Naive B cell (primary cell): ENCODE results near the gene SYNE2. TPM values are rescaled to one million over a fixed set of nuclear protein-coding genes. Genes with fewer than 3 reads are reported as not detected.
A peak's percentile ranks its signal among the peaks of the same experiment; 100 is the strongest.
"Not testable (repeated sequence)": the region's sequence is repeated elsewhere in the genome, so short reads cannot be mapped to it uniquely, and the experiment has no call there.

Experiments used
- ATAC-seq, 2 donors: fragments of 150-1000 bp; cut with Tn5 transposase; 2 replicates each; pipeline ENCODE4 v1.10.0; 2021; ENCODE audit warnings: low read depth in 2 of 2, mild to moderate bottlenecking in 2 of 2, moderate library complexity in 2 of 2
- DNase-seq: peaks from one replicate; pipeline ENCODE4 v3.0.0; 2022
- H3K27ac Mint-ChIP-seq, 6 donors: one replicate each; pipeline ENCODE4 v1.8.0; 2020 to 2022; ENCODE audit warnings: mild to moderate bottlenecking in 6 of 6, mixed read lengths in 6 of 6, moderate library complexity in 5 of 6, inconsistent platforms in 2 of 6
- H3K27me3 Mint-ChIP-seq, 3 donors: one replicate each; pipeline ENCODE4 v1.8.0; 2021 to 2022; ENCODE audit warnings: mixed read lengths in 3 of 3, mild to moderate bottlenecking in 1 of 3
- H3K36me3 Mint-ChIP-seq, 2 donors: one replicate each; pipeline ENCODE4 v1.8.0; 2020 to 2022; ENCODE audit warnings: mixed read lengths in 2 of 2, inconsistent platforms in 1 of 2, mild to moderate bottlenecking in 1 of 2
- H3K4me1 Mint-ChIP-seq, 3 donors: one replicate each; pipeline ENCODE4 v1.8.0; 2020 to 2022; ENCODE audit warnings: mixed read lengths in 3 of 3, inconsistent platforms in 1 of 3, mild to moderate bottlenecking in 1 of 3, moderate library complexity in 1 of 3
- H3K4me3 Mint-ChIP-seq, 8 donors: one replicate each; pipeline ENCODE4 v1.8.0; 2020 to 2022; ENCODE audit warnings: mild to moderate bottlenecking in 8 of 8, mixed read lengths in 8 of 8, moderate library complexity in 8 of 8, inconsistent platforms in 2 of 8
- H3K9me3 Mint-ChIP-seq, 7 donors: one replicate each; pipeline ENCODE4 v1.8.0; 2020 to 2022; ENCODE audit warnings: mixed read lengths in 7 of 7, mild to moderate bottlenecking in 5 of 7, inconsistent platforms in 2 of 7, moderate library complexity in 1 of 7
- polyA plus RNA-seq, 6 donors: library from polyadenylated mRNA; unstranded; fragments of 300-500 nt; fragmentation: Illumina TruSeq; gene quantifications; one replicate each; pipeline ENCODE4 v1.2.3, GENCODE V29; 2021; ENCODE audit warnings: low read depth in 6 of 6

SYNE2 gene
- polyA plus RNA-seq, 6 donors from 2014 or later: 12.0 to 24.8 (median 19.0) TPM

DNA sequence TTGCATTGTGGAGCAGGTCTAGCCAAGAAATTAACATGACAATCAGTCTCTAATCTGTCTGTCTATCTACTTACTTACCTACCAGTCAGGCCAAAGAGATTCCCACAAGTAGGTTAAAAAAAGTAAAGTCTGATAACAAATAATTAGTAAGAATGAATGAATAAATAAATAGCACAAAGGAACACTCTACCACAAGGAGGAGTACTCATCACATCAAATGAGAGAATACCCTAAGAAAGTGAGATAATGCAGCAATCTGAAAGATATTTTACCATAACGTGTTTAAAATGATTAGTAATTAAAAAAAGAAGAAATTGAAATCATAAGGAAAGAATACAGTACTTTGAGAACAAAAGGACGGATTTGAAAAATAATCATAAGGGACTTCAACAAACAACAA lies 187.2 kb downstream of the SYNE2 start:
- DNase-seq (no peak), ATAC-seq (no peak)
- no peak overlapping the region for H3K4me3 Mint-ChIP-seq
- H3K9me3 Mint-ChIP-seq: peaks cover 5 to 15% (median 8%) of the 10 kb centered on the region in 7 donors
- H3K4me1 Mint-ChIP-seq: no peaks in the 10 kb centered on the region
- H3K27ac Mint-ChIP-seq: no peak overlapping the region
- no peaks in the 10 kb centered on the region for H3K27me3 Mint-ChIP-seq
- peaks cover 10 to 11% of the 10 kb centered on the region in 2 donors for H3K36me3 Mint-ChIP-seq

DNA sequence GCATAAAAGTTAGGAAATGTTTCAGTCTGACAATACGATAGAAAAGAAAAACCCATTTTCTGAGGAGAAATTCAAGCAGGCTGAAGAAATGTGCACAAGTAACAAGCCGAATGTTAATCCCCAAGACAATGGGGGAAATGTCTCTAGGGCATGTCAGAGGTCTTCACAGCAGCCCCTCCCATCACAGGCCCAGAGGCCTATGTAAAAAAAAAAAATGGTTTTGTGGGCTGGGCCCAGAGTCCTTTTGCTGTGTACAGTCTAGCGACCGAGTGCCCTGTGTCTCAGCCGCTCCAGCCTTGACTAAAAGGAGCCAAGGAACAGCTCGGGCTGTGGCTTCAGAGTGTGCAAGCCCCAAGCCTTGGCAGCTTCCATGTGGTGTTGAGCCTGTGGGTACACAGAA lies 190.5 kb downstream of the SYNE2 start:
- not testable (repeated sequence) for ATAC-seq, DNase-seq, H3K4me1 Mint-ChIP-seq, H3K27me3 Mint-ChIP-seq, H3K4me3 Mint-ChIP-seq
- H3K36me3 Mint-ChIP-seq: peaks cover 4 to 11% of the 10 kb centered on the region in 2 donors
- H3K27ac Mint-ChIP-seq: peak overlapping the region in 2 of 6 donors; percentile 8 to 17
- H3K9me3 Mint-ChIP-seq: peaks cover 5 to 15% (median 8%) of the 10 kb centered on the region in 7 donors

DNA sequence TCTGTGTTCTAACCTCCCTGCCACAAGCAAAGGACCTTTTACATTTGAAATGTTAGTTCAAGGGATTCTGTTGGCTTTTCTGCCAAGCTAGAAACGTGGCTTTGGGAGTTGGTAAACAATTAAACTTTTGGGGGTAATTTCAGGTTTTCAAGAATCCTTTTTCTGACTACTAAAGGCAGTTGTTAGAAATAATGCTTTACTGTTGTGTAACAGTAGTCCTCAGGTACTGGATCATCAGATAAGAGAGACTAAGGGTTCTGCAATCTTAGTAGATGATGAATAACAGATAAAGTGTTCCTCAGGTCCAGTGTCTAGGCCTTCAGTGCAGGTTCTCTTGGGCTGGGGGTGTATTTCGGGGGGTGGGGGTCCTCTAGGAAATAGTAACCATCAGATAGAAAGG lies 192.3 kb downstream of the SYNE2 start:
- Mint-ChIP-seq H3K27me3 (no peaks in the 10 kb centered on the region), H3K4me3 (no peak overlapping the region), H3K4me1 (no peaks in the 10 kb centered on the region), H3K36me3 (peaks cover 4 to 11% of the 10 kb centered on the region in 2 donors), H3K9me3 (peaks cover 5 to 15% (median 8%) of the 10 kb centered on the region in 7 donors), H3K27ac (no peak overlapping the region)
- no peak for ATAC-seq
- DNase-seq: no peak

DNA sequence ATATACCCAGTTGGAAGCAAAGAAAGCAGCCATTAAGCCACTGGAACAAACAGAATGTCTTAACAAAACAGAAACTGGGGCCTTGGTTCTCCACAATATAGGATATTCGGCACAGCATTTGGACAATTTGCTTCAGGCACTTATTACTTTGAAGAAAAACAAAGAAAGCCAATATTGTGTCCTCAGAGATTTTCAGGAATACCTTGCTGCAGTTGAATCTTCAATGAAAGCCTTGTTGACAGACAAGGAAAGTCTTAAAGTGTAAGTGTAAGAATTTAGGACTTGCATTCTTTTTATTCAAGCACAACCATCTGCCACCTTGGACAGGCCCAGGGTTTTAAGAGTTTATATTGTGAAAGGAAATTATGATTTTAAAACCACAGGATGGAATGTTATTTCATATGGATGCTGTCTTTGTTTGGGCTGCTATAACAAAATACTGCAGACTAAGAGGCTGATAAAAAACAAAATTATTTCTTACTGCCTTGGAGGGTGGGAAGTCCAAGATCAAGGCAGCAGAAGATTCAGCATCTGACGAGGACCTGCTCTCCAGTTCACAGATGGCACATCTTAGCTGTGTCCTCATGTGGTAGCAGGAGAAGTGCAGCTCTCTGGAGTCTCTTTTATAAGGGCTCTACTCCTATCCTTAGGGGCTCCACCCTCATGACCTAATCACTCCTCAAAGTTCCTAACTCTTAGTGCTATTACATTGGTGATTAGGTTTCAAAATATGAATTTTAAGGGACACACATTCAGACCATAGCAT lies 197.0 kb downstream of the SYNE2 start:
- no peak for ATAC-seq
- Mint-ChIP-seq H3K4me3 (no peak overlapping the region), H3K27me3 (no peaks in the 10 kb centered on the region), H3K4me1 (no peaks in the 10 kb centered on the region), H3K9me3 (no peaks in the 10 kb centered on the region), H3K27ac (peak overlapping the region in 1 of 6 donors; percentile 19), H3K36me3 (peaks cover 0 to 6% of the 10 kb centered on the region in 2 donors)
- DNase-seq: no peak

DNA sequence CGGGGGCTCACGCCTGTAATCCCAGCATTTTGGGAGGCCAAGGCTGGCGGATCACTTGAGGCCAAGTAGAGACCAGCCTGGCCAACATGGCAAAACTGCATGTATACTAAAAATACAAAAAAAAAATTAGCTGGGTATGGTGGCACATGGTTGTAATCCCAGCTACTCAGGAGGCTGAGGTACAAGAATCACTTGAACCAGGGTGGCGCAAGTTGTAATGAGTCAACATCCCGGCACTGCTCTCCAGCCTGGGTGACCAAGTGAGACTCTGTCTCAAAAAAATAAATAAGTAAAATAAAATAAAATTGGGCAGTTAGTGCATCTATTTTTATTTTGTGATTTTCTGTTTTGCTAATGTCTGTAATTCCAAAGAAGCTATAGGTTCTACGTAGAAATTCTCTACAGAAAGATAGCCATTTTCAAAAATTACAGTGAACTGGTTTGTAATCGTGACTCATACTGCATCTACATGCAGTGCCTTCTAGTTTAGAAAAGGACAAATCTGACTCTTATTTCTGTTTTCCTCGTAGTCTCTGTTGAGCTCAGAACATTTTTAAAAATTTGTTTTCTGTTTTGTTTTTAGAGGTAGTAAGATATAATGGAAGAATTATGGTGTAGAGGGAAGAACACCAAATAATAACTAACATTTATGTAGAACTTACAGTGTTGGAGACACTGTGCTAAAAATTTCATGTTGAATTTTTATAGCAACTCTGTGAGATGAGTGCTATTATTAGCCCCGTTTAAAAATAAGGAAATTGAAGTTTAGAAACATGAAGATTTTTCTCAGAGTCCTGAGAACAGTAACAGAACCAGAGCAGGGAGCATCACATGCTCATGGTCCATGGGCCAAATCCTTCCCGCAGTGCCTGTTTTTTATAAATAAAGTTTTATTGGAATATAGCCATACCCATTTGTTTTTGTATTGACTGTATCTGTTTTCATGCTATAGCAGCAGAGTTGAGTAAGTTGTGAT lies 201.2 kb downstream of the SYNE2 start:
- no peak overlapping the region for H3K4me3 Mint-ChIP-seq
- H3K27ac Mint-ChIP-seq: no peak overlapping the region
- H3K4me1 Mint-ChIP-seq: no peaks in the 10 kb centered on the region
- DNase-seq: no peak
- no peaks in the 10 kb centered on the region for H3K27me3 Mint-ChIP-seq
- peaks cover 6 to 10% of the 10 kb centered on the region in 2 donors for H3K36me3 Mint-ChIP-seq
- no peak for ATAC-seq
- no peaks in the 10 kb centered on the region for H3K9me3 Mint-ChIP-seq

DNA sequence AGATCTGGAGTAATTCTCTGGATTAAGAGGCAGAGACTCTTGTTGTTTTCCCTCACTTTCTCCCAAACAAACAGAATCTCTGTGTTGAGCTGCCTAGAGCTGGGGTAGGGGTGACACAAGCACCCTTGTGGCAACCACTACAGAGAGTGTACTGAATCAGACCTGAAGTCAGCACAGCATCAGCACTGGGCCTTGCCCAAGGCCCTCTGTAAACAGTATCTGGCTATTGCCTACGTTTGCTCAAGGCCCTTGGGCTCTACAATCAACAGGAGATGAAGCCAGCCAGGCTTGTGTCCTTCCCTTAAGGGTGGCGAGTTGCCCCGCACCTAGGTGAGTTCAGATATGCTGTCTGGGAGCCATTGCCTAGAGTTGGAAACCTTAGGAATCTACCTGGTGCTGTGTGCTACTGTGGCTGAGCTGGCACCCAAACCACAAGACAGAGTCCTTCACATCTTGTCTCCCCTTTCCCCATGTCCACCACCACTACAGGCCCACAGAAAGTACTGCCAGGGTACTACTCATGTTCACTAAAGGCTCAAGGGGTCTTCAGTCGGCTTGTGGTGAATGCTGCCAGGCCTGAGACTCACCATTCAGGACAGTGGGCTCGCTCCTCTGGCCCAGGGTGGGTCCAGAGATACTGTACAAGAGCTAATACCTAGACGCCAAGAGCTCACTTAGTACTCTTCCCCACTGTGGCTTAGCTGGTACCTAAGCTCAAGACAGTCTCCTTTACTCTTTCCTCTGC lies 206.8 kb downstream of the SYNE2 start:
- Mint-ChIP-seq H3K4me3 (no peak overlapping the region), H3K27ac (peak overlapping the region in 1 of 6 donors; percentile 4), H3K27me3 (no peaks in the 10 kb centered on the region), H3K9me3 (no peaks in the 10 kb centered on the region), H3K36me3 (peaks cover 4 to 14% of the 10 kb centered on the region in 2 donors), H3K4me1 (no peaks in the 10 kb centered on the region)
- no peak for DNase-seq
- no peak for ATAC-seq

DNA sequence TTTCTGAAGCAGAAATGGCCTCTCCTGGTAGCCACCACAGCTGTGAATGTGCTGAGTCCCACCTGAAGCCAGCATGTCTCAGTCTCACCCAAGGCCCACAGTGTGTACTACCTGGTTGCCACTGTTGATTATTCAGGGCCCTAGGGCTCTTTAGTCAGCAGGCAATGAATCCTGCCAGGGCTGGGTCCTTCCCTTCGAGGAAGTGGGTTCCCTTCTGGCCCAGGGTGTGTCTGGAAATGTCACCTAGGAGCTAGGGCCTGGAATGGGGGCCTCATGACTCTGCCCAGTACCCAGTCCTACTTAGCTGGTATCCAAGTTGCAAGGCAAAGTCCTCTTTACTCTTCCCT lies 207.4 kb downstream of the SYNE2 start:
- no peaks in the 10 kb centered on the region for H3K4me1 Mint-ChIP-seq
- ATAC-seq (no peak), DNase-seq (no peak)
- H3K27ac Mint-ChIP-seq: peak overlapping the region in 1 of 6 donors; percentile 4
- H3K9me3 Mint-ChIP-seq: no peaks in the 10 kb centered on the region
- no peaks in the 10 kb centered on the region for H3K27me3 Mint-ChIP-seq
- H3K36me3 Mint-ChIP-seq: peaks cover 4 to 14% of the 10 kb centered on the region in 2 donors
- no peak overlapping the region for H3K4me3 Mint-ChIP-seq

DNA sequence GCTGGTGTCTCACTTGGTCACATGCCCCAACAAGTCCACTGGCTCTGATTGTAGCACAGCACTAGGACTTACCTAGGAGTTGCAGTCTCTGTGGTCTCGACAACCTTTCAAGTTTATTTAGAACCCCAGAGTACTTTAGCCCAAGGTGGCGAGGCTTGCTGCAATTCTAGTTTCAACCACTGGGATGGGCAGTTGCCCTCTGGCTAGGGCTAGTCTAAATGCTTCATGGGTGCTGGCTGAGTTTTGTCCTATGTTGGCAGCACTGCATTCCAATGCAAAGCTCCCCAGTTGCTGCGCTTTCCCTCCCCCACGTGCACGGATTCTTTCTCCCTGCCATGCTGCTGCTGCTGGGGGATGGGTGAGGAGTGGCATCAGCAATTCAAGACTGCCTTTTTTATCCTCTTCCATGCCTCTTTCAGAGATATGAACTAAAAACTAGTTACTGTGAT lies 207.9 kb downstream of the SYNE2 start:
- Mint-ChIP-seq H3K4me1 (no peaks in the 10 kb centered on the region), H3K27ac (no peak overlapping the region), H3K36me3 (peaks cover 4 to 14% of the 10 kb centered on the region in 2 donors), H3K9me3 (no peaks in the 10 kb centered on the region), H3K4me3 (no peak overlapping the region), H3K27me3 (no peaks in the 10 kb centered on the region)
- peak in 1 of 2 donors; percentile 41 for ATAC-seq
- no peak for DNase-seq

DNA sequence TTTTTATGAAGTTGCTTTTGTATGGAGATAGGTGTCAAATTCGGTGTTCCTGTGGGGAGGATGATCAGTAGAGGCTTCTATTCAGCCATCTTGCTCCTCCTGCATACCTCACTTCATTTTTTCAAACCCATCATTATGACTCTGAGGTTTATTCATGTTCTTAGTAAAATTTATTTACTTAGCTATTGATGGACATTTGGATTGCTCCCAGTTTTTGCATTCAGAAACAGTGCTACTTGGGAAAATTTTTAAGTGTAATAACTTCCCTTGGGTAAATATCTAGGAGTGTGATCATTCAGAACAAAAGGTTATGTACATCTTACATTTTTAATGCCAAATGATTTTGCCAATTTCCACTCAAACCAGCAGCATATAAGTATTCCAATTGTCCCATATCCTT lies 208.3 kb downstream of the SYNE2 start:
- DNase-seq (no peak), ATAC-seq (no peak)
- Mint-ChIP-seq H3K4me1 (no peaks in the 10 kb centered on the region), H3K36me3 (peaks cover 4 to 14% of the 10 kb centered on the region in 2 donors), H3K4me3 (no peak overlapping the region), H3K9me3 (no peaks in the 10 kb centered on the region), H3K27ac (no peak overlapping the region), H3K27me3 (no peaks in the 10 kb centered on the region)

DNA sequence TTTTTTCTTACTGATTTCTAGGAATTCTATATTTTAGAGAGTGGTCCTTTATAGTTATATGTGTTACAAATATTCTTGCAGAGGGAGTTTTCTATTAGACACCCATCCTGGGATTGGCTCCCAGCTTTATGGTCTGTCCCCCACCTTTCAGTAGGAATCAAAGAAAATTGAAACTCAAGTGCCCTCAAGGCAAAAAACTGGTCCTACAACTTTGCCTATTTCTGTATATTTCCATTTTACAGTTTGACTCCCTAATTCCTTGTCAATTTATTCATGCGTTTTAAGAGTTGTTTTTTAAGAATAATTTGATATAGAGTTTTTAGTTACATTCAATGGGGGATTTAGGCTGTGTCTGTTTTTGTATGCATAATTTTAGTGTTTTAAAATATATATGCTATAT lies 208.9 kb downstream of the SYNE2 start:
- H3K4me1 Mint-ChIP-seq: no peaks in the 10 kb centered on the region
- no peak overlapping the region for H3K27ac Mint-ChIP-seq
- peaks cover 4 to 14% of the 10 kb centered on the region in 2 donors for H3K36me3 Mint-ChIP-seq
- H3K27me3 Mint-ChIP-seq: no peaks in the 10 kb centered on the region
- no peak overlapping the region for H3K4me3 Mint-ChIP-seq
- no peak for DNase-seq
- no peaks in the 10 kb centered on the region for H3K9me3 Mint-ChIP-seq
- no peak for ATAC-seq

DNA sequence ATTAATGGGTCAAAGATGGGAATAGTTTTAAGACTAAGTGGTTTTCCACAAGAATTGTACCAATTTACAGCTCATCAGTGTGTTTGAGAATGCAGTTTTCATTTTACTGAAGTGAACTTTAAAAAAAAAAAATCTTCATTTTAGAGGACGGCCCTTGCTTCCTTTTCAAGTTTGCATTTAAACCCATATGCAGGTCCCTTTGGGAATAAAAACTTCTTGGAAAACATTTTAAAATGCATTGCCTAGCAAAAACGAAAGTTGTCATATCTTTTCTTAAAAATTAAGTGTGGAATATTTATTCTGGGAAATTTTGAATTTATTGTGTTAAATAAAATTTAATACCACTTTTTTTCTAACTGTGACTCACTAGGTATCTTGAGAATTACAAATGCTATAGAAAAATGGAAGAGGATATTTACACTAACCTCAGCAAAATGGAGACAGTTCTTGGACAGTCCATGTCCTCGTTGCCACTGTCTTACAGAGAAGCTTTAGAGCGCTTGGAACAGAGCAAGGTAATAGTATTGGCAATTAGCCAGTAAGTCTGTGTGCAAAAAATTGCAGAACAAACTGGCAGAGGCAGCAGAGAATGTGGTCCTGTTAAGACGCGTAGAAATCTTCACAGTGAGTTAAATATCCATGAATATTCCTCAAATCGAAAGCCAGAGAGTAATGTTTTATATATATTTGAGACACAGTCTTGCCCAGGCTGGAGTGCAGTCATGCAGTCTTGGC lies 209.7 kb downstream of the SYNE2 start:
- H3K4me1 Mint-ChIP-seq: no peaks in the 10 kb centered on the region
- DNase-seq (no peak), ATAC-seq (no peak)
- H3K27me3 Mint-ChIP-seq: no peaks in the 10 kb centered on the region
- H3K36me3 Mint-ChIP-seq: peaks cover 0 to 14% of the 10 kb centered on the region in 2 donors
- H3K9me3 Mint-ChIP-seq: no peaks in the 10 kb centered on the region
- H3K27ac Mint-ChIP-seq: peak overlapping the region in 1 of 6 donors; percentile 56
- no peak overlapping the region for H3K4me3 Mint-ChIP-seq

DNA sequence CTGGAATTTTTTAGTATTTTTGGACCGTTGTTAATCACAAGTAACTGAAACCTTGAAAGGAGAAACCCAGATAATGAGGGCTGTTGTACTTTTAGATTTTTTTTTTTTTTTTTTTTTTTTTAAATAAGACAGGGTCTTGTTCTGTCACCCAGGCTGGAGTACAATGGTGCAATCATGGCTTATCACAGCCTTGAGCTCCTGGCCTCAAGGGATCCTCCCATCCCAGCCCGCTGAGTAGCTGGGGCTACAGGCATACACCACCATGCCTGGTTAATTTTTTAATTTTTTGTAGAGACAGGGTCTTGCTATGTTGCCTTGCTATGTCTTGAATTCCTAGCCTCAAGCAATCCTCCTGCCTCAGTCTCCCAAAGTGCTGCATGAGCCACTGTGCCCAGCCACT lies 211.6 kb downstream of the SYNE2 start:
- Mint-ChIP-seq H3K4me1 (no peaks in the 10 kb centered on the region), H3K4me3 (no peak overlapping the region), H3K36me3 (peaks cover 0 to 7% of the 10 kb centered on the region in 2 donors), H3K27me3 (no peaks in the 10 kb centered on the region), H3K27ac (no peak overlapping the region), H3K9me3 (no peaks in the 10 kb centered on the region)
- ATAC-seq (no peak), DNase-seq (no peak)
